ENCODE results near the gene N4BP3.
A peak's percentile ranks its signal among the peaks of the same experiment; 100 is the strongest.

Gene N4BP3

DNA sequence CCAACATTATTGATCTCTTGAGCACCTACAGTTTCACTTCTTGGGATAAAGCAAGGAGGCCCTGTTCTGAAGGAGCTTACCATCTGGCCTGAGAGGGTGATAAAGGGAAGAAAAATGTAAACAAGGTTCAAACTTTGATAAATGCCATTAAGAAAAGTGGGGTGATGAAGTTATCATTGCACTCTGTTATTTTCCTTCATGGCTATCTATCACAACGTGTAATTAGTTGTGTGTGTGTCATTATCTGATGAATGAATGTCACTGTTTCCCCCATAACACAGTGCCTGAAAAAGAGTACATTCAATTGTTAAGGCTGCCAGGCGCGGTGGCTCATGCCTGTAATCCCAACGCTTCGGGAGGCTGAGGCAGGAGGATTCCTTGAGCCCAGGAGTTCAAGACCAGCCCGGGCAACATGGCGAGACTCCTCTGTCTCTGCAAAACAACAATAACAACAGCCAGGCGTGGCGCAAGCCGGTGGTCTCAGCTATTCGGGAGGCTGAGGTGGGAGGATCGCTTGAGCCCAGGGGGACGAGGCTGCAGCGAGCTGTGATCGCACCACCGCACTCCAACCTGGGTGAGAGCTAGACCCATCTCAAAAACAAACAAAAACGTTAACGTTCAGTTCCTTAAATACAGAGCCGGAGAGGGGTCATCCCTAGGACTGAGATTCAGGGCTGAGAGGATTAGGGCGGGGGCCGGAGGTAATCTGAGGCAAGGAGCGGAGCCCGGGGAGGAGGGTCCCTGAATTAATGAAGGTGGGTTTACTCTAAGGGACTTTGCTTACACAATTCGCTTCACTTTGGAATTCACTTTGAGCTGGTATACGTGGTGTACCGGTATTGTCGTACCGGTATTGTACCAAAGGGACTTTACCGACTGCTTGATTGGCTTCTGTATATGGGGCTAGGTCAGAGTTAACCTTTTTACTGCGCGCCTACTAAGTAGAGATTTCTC lies 39.4 kb downstream of the N4BP3 start:
- Histone ChIP-seq H3K4me3 (ENCODE audit: insufficient read depth, low read length, poor library complexity, severe bottlenecking) (peak overlapping the region; percentile 95), H3K4me2 (ENCODE audit: low read depth, low read length, poor library complexity, severe bottlenecking) (peak overlapping the region; percentile 71), H3K9me2 (replicated peaks; ENCODE audit: insufficient read depth, low read length) (no peaks in the 10 kb centered on the region), H3K27me3 (ENCODE audit: low read length) (no peaks in the 10 kb centered on the region), H2AFZ (ENCODE audit: low read depth, low read length, severe bottlenecking) (peak overlapping the region; percentile 50), H3K9me3 (ENCODE audit: insufficient read depth, low read length) (no peaks in the 10 kb centered on the region), H3F3A (ENCODE audit: insufficient read depth) (peaks cover 14% of the 10 kb centered on the region; the same call in 1 of the 2 replicates), H3K27ac (ENCODE audit: low read depth, low read length) (peak overlapping the region; percentile 20), H3K36me3 (ENCODE audit: low read length) (no peaks in the 10 kb centered on the region), H4K20me1 (ENCODE audit: low read depth, low read length) (no peaks in the 10 kb centered on the region), H3K79me2 (ENCODE audit: insufficient read depth, low read length) (peaks cover 10% of the 10 kb centered on the region), H3K9ac (ENCODE audit: low read length) (peak overlapping the region; percentile 88)
- TF ChIP-seq EZH2phosphoT487 (conservative IDR thresholded peaks at IDR 0.05; ENCODE audit: low read length) = no peak
- TF ChIP-seq, protein P1, sequence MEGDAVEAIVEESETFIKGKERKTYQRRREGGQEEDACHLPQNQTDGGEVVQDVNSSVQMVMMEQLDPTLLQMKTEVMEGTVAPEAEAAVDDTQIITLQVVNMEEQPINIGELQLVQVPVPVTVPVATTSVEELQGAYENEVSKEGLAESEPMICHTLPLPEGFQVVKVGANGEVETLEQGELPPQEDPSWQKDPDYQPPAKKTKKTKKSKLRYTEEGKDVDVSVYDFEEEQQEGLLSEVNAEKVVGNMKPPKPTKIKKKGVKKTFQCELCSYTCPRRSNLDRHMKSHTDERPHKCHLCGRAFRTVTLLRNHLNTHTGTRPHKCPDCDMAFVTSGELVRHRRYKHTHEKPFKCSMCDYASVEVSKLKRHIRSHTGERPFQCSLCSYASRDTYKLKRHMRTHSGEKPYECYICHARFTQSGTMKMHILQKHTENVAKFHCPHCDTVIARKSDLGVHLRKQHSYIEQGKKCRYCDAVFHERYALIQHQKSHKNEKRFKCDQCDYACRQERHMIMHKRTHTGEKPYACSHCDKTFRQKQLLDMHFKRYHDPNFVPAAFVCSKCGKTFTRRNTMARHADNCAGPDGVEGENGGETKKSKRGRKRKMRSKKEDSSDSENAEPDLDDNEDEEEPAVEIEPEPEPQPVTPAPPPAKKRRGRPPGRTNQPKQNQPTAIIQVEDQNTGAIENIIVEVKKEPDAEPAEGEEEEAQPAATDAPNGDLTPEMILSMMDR (IDR thresholded peaks at IDR 0.05; ENCODE audit: insufficient read depth, low read length, poor library complexity, severe bottlenecking) = no peak

DNA sequence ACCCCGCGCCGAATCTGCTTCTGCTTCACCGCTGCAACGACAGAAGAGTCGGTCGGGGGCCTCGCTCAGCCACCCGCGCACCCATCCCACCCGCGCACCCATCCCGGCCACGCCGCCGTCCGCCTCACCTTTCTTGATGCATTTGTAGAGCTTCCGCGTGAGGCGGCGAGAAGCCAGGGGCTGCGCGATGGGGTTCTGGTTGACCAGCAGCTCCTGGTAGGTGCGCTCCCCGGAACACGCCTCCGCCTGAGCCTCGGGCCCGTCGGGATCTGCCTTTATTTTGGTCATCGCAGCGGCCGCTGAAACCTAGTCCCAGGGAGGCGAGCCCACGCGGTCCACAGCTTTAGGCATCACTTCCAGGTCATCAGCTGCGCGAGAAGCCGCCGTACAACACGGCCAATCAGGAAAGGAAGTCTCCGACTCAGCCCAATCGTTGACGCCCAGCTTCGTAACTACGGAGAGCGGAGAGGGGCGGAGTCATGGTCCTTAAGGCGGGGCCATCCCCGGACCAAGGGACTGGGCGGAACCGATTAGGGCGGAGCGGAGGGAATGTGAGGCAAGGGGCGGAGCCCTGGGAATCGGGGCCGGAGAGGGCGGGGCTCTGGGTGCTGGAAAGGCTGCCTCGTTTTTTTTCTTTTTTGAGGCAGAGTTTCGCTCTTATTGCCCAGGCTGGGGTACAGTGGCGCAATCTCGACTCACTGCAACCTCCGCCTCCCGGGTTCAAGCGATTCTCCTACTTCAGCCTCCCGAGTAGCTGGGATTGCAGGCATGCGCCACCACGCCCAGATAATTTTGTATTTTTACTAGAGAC lies 40.4 kb downstream of the N4BP3 start, which contains the start of gene NHP2:
Gene NHP2 (minus strand): TSS at position 356 of the 811 bp plus-strand sequence. CDS start 68 bp downstream, at position 288.
- H2AFZ ChIP-seq (ENCODE audit: low read depth, low read length, severe bottlenecking) = peak within 1 kb of the TSS; percentile 54
- peak within 1 kb of the TSS; percentile 88 for H3K9ac ChIP-seq (ENCODE audit: low read length)
- H3K27me3 ChIP-seq (ENCODE audit: low read length) = no peaks in the 10 kb centered on the region
- peak within 1 kb of the TSS; percentile 95 for H3K4me3 ChIP-seq (ENCODE audit: insufficient read depth, low read length, poor library complexity, severe bottlenecking)
- TF ChIP-seq, protein P1 (IDR thresholded peaks at IDR 0.05; ENCODE audit: insufficient read depth, low read length, poor library complexity, severe bottlenecking) = no peak
- TF ChIP-seq EZH2phosphoT487 (conservative IDR thresholded peaks at IDR 0.05; ENCODE audit: low read length) = no peak
- H3K9me3 ChIP-seq (ENCODE audit: insufficient read depth, low read length) = no peaks in the 10 kb centered on the region
- peak within 1 kb of the TSS; percentile 71 for H3K4me2 ChIP-seq (ENCODE audit: low read depth, low read length, poor library complexity, severe bottlenecking)
- peak within 1 kb of the TSS; percentile 20 for H3K27ac ChIP-seq (ENCODE audit: low read depth, low read length)
- H4K20me1 ChIP-seq (ENCODE audit: low read depth, low read length) = no peaks in the 10 kb centered on the region
- peaks cover 10% of the 10 kb centered on the region for H3K79me2 ChIP-seq (ENCODE audit: insufficient read depth, low read length)
- no peaks in the 10 kb centered on the region for H3K36me3 ChIP-seq (ENCODE audit: low read length)
- peaks cover 14% of the 10 kb centered on the region; the same call in 1 of the 2 replicates for H3F3A ChIP-seq (ENCODE audit: insufficient read depth)
- no peaks in the 10 kb centered on the region for H3K9me2 ChIP-seq (replicated peaks; ENCODE audit: insufficient read depth, low read length)

DNA sequence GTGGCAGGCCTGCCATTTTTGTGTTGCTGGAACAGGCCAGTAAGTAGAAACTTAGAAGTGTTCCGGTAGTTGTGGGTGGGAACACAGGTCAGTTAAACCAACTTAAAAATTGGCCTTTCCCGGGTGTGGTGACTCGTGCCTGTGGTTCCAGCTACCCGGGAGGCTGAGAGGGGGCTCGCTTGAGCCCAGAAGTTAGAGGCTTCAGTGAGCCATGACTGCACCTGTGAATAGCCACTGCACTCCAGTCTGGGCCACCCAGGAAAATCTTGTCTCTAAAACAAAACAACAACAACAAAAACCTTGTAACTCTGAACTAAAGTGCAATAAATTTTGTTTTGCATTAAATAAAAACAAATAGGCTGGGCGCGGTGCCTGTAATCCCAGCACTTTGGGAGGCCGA lies 41.7 kb downstream of the N4BP3 start:
- TF ChIP-seq EZH2phosphoT487 (conservative IDR thresholded peaks at IDR 0.05; ENCODE audit: low read length) = no peak
- TF ChIP-seq, protein P1 (IDR thresholded peaks at IDR 0.05; ENCODE audit: insufficient read depth, low read length, poor library complexity, severe bottlenecking) = no peak
- Histone ChIP-seq H3K9ac (ENCODE audit: low read length) (no peak overlapping the region), H3K4me3 (ENCODE audit: insufficient read depth, low read length, poor library complexity, severe bottlenecking) (no peak overlapping the region), H3K36me3 (ENCODE audit: low read length) (no peaks in the 10 kb centered on the region), H4K20me1 (ENCODE audit: low read depth, low read length) (no peaks in the 10 kb centered on the region), H3F3A (ENCODE audit: insufficient read depth) (peaks cover 14% of the 10 kb centered on the region; the same call in 1 of the 2 replicates), H3K79me2 (ENCODE audit: insufficient read depth, low read length) (peaks cover 10% of the 10 kb centered on the region), H3K27ac (ENCODE audit: low read depth, low read length) (no peak overlapping the region), H3K4me2 (ENCODE audit: low read depth, low read length, poor library complexity, severe bottlenecking) (no peak overlapping the region), H3K9me3 (ENCODE audit: insufficient read depth, low read length) (no peaks in the 10 kb centered on the region), H2AFZ (ENCODE audit: low read depth, low read length, severe bottlenecking) (no peak overlapping the region), H3K9me2 (replicated peaks; ENCODE audit: insufficient read depth, low read length) (no peaks in the 10 kb centered on the region), H3K27me3 (ENCODE audit: low read length) (no peaks in the 10 kb centered on the region)

Data from SU-DHL-6 (cell line).